Lung (tissue), 12 donors: ENCODE data around the gene ME1. TPM values are rescaled to one million over a fixed set of nuclear protein-coding genes. Genes with fewer than 3 reads are reported as not detected.
A peak's percentile ranks its signal among the peaks of the same experiment; 100 is the strongest.
"Not testable (repeated sequence)": the region's sequence is repeated elsewhere in the genome, so short reads cannot be mapped to it uniquely, and the experiment has no call there.

Experiments used
- ATAC-seq: fragments of 200-7000 bp; cut with Tn5 transposase; one replicate; pipeline ENCODE4 v1.9.1; 2020; ENCODE audit warnings: moderate number of reproducible peaks; ENCODE audit not compliant: insufficient read depth, low FRiP score
- DNase-seq, 3 donors: peaks; one replicate each; pipeline ENCODE4 v3.0.0-alpha.2; 2013 to 2017
- H3K27ac ChIP-seq, 2 donors: one replicate each; pipeline ENCODE4 v1.5.1; 2013; ENCODE audit warnings: mild to moderate bottlenecking in 2 of 2, moderate library complexity in 2 of 2, control low read depth in 1 of 2, inconsistent platforms in 1 of 2, low read depth in 1 of 2, low read length in 1 of 2
- H3K27me3 ChIP-seq, 3 donors: one replicate each; pipeline ENCODE4 v1.5.1; 2013; ENCODE audit warnings: low read length in 2 of 3; ENCODE audit not compliant: control insufficient read depth in 3 of 3, insufficient read depth in 3 of 3
- H3K36me3 ChIP-seq, 4 donors: one replicate each; pipeline ENCODE4 v1.5.1; 2013; ENCODE audit warnings: low read length in 4 of 4, mild to moderate bottlenecking in 1 of 4, moderate library complexity in 1 of 4; ENCODE audit not compliant: control insufficient read depth in 4 of 4, insufficient read depth in 4 of 4
- H3K4me1 ChIP-seq, 5 donors: one replicate each; pipeline ENCODE4 v1.5.1; 2013; ENCODE audit warnings: low read length in 5 of 5, mild to moderate bottlenecking in 2 of 5, moderate library complexity in 1 of 5; ENCODE audit not compliant: control insufficient read depth in 5 of 5, insufficient read depth in 5 of 5
- H3K4me3 ChIP-seq: one replicate; pipeline ENCODE4 v1.5.1; 2013; ENCODE audit warnings: mild to moderate bottlenecking, control low read depth, moderate library complexity
- H3K9ac ChIP-seq, 2 donors: one replicate each; pipeline ENCODE4 v1.5.1; 2013; ENCODE audit warnings: low read length in 2 of 2, control low read depth in 1 of 2; ENCODE audit not compliant: insufficient read depth in 1 of 2
- H3K9me3 ChIP-seq, 4 donors: one replicate each; pipeline ENCODE4 v1.5.1; 2013; ENCODE audit warnings: low read length in 3 of 4, mild to moderate bottlenecking in 1 of 4, moderate library complexity in 1 of 4; ENCODE audit not compliant: control insufficient read depth in 4 of 4, insufficient read depth in 3 of 4
- WGBS, 2 donors: extraction: QIAGEN DNeasy Blood & Tissue Kit; methylation state at CpG; one replicate each; pipeline ENCODE4 v1.1.7; 2013; 5-methylcytosine and 5-hydroxymethylcytosine counted together
- polyA plus RNA-seq, 2 donors: library from polyadenylated mRNA; stranded (reverse); fragments of 200-250 nt; gene quantifications; one replicate each; pipeline ENCODE4 v1.2.1, GENCODE V29; 2013
- total RNA-seq, 2 donors: library from RNA; depleted of rRNA in 1 of 2; stranded (reverse); fragments of >200 nt in 1 of 2; gene quantifications; one replicate each; pipeline ENCODE4 v1.2.1, GENCODE V29; 2014 to 2021
- TF ChIP-seq, protein P1 (sequence below): IDR thresholded peaks from 2 replicates; pipeline ENCODE4 v1.5.1; 2012; ENCODE audit warnings: mild to moderate bottlenecking; ENCODE audit errors: control extremely low read depth, extremely low read depth
- donor health status: control.
- donor health status: control.
- donor health status: Bipolar disorder and iron deficiency.
- donor health status: healthy.
- donor health status: DM: yes; HTN: yes; CAD: no.

Gene ME1
- total and polyA plus RNA-seq, 4 donors = 4.9 to 17.5 (median 10.8) TPM

DNA sequence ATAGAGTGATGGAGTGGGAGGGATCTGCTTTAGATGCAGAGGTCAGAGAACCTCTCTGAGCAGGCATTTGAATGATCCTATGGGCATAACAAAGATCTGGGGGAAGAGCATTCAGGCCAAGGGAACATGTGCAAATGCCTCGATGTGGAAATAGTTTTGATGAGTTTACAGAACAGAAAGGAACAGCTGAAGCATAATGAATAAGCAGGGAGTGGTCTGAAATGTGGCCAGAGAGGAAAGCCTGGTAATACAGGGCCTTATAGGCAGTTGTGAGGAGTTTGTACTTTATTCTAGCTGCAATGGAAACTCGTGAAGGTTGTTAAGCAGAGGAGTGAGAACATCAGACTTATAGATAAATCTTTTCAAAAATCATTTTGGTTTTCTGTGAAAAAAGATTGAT, 33.0 kb upstream of the ME1 start:
- no peaks in the 10 kb centered on the region for H3K4me1 ChIP-seq
- H3K27ac ChIP-seq = no peak overlapping the region
- no peaks in the 10 kb centered on the region for H3K36me3 ChIP-seq
- 47 to 54% methylated on average over 2 of the region's 2 CpGs for WGBS, 2 donors
- peak; percentile 44 for ATAC-seq
- no peaks in the 10 kb centered on the region for H3K27me3 ChIP-seq
- no peak overlapping the region for H3K9ac ChIP-seq
- no peak for DNase-seq
- no peak overlapping the region for H3K4me3 ChIP-seq
- H3K9me3 ChIP-seq = no peaks in the 10 kb centered on the region
- TF ChIP-seq, protein P1, sequence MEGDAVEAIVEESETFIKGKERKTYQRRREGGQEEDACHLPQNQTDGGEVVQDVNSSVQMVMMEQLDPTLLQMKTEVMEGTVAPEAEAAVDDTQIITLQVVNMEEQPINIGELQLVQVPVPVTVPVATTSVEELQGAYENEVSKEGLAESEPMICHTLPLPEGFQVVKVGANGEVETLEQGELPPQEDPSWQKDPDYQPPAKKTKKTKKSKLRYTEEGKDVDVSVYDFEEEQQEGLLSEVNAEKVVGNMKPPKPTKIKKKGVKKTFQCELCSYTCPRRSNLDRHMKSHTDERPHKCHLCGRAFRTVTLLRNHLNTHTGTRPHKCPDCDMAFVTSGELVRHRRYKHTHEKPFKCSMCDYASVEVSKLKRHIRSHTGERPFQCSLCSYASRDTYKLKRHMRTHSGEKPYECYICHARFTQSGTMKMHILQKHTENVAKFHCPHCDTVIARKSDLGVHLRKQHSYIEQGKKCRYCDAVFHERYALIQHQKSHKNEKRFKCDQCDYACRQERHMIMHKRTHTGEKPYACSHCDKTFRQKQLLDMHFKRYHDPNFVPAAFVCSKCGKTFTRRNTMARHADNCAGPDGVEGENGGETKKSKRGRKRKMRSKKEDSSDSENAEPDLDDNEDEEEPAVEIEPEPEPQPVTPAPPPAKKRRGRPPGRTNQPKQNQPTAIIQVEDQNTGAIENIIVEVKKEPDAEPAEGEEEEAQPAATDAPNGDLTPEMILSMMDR = no peak

DNA sequence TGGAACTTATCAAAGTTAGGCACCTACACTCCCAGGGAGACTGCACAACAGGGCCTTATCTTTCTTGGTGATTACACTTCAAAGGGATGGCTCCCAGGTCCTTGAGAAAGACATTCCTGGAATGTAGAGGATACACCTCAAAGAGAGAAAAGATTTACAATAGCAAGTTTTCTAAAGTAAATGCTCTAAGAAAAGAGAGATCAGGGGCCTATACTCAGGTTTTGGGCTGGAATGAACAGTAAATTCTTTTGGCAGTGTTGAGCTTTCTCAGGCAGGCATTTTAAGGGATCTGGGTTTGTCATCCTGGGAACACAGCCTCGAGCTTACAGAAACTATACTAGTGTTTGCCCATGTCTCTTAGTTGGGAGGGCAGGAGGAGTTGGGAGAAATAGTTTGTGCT, 31.7 kb upstream of the ME1 start:
- no peaks in the 10 kb centered on the region for H3K9me3 ChIP-seq
- no peaks in the 10 kb centered on the region for H3K4me1 ChIP-seq
- no peaks in the 10 kb centered on the region for H3K27me3 ChIP-seq
- TF ChIP-seq, protein P1 = no peak
- no peak overlapping the region for H3K4me3 ChIP-seq
- no peak overlapping the region for H3K27ac ChIP-seq
- H3K9ac ChIP-seq = no peak overlapping the region
- DNase-seq = no peak
- H3K36me3 ChIP-seq = no peaks in the 10 kb centered on the region
- 42 to 64% methylated on average over 1 of the region's 1 CpG for WGBS, 2 donors
- ATAC-seq = no peak

- TF ChIP-seq, protein P1 = no peak
- Histone ChIP-seq H3K36me3 (no peaks in the 10 kb centered on the region), H3K27me3 (no peaks in the 10 kb centered on the region), H3K9me3 (no peaks in the 10 kb centered on the region), H3K27ac (no peak overlapping the region), H3K4me3 (no peak overlapping the region), H3K9ac (no peak overlapping the region), H3K4me1 (no peaks in the 10 kb centered on the region)
- no peak for ATAC-seq
- 49 to 81% methylated on average over 1 of the region's 1 CpG for WGBS, 2 donors
- no peak for DNase-seq
Measured at GRCh38 chr6:83461438-83461837, 30.6 kb upstream of the ME1 start.

DNA sequence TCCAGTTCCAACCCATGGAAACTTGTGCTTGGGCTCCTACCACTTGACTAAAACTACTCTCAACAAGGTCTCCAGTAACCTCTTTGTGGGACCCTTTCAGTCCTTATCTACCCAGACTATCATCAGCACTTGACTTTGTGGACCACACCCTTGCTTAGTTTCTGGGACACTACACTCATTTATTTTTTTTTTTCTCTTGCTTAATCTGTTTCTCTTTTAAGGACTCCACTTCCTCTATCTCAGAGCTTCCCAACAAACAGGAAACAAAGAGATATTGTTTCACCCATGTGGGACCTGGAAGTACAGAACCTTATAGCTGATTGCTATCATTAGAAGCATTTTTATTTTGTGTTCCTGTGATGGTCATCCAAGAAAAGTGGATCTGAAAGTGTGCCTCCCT, 28.8 kb upstream of the ME1 start:
- ATAC-seq (no peak), DNase-seq (no peak)
- H3K4me3 ChIP-seq = no peak overlapping the region
- TF ChIP-seq, protein P1 = no peak
- H3K27me3 ChIP-seq = no peaks in the 10 kb centered on the region
- no peaks in the 10 kb centered on the region for H3K4me1 ChIP-seq
- no peaks in the 10 kb centered on the region for H3K9me3 ChIP-seq
- no peak overlapping the region for H3K9ac ChIP-seq
- no peaks in the 10 kb centered on the region for H3K36me3 ChIP-seq
- no peak overlapping the region for H3K27ac ChIP-seq

- H3K27me3 ChIP-seq, ATAC-seq, H3K36me3 ChIP-seq, H3K4me3 ChIP-seq, DNase-seq, H3K9me3 ChIP-seq, H3K27ac ChIP-seq, H3K4me1 ChIP-seq, H3K9ac ChIP-seq: not testable (repeated sequence)
- WGBS, 2 donors = 86 to 91% methylated on average over 6 of the region's 6 CpGs
Measured at GRCh38 chr6:83450015-83450414, 19.2 kb upstream of the ME1 start.
